Rectal smooth muscle tissue (tissue), 1 donor: ENCODE measurements around the gene DNER.
"Not testable (repeated sequence)": the region's sequence is repeated elsewhere in the genome, so short reads cannot be mapped to it uniquely, and the experiment has no call there.

Experiments
- H3K27ac ChIP-seq: one replicate; pipeline ENCODE4 v1.7.0; 2013; ENCODE audit warnings: low read depth, low read length, inconsistent platforms
- H3K27me3 ChIP-seq: one replicate; pipeline ENCODE4 v1.7.0; 2013; ENCODE audit warnings: low read length; ENCODE audit not compliant: control insufficient read depth, insufficient read depth
- H3K36me3 ChIP-seq: one replicate; pipeline ENCODE4 v1.7.0; 2013; ENCODE audit warnings: low read length; ENCODE audit not compliant: control insufficient read depth, insufficient read depth
- H3K4me1 ChIP-seq: one replicate; pipeline ENCODE4 v1.7.0; 2013; ENCODE audit warnings: low read length; ENCODE audit not compliant: control insufficient read depth, insufficient read depth
- H3K4me3 ChIP-seq: one replicate; pipeline ENCODE4 v1.7.0; 2013; ENCODE audit warnings: low read length
- H3K9ac ChIP-seq: one replicate; pipeline ENCODE4 v1.7.0; 2013; ENCODE audit warnings: low read length

The DNER gene

DNA sequence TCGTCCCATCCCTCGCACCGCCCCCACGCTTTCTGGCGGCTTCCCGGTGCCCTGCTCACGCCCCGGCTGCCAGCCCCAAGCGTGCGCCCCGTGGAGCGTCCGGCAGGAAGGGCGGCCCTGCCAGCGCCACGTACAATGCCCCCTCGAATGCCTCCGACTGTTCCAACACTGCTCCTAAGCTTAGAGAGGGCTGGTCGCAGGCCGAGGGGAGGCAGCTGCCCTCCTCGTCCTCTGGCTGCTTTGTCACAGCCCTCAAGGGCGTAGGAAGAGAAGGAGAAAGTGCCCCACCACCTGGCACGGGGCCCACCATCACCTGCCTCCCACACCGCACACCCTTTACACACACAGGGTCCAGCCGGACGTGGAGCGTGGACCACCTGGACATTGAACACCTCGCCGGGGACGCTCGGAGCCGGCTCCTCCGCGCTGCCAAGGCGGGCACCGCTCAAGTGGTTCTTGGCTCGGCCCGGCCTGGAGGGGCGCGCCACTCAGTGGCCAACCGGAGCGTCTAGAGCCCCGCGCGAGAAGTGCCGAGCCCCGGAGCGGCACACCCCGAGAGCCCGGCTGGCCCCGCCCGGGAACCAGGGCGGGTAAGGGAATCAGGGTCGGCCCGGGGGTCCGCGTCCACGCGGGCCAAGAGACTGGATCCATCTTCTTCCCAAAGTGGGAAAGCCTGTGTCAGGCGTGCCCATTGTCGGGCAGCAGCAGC, 830 bp downstream of the DNER start:
- Histone ChIP-seq H3K9ac (no peak overlapping the region), H3K27me3 (peaks cover 11% of the 10 kb centered on the region), H3K36me3 (no peaks in the 10 kb centered on the region), H3K27ac (no peak overlapping the region), H3K4me3 (peak overlapping the region; percentile 39), H3K4me1 (no peaks in the 10 kb centered on the region)

DNA sequence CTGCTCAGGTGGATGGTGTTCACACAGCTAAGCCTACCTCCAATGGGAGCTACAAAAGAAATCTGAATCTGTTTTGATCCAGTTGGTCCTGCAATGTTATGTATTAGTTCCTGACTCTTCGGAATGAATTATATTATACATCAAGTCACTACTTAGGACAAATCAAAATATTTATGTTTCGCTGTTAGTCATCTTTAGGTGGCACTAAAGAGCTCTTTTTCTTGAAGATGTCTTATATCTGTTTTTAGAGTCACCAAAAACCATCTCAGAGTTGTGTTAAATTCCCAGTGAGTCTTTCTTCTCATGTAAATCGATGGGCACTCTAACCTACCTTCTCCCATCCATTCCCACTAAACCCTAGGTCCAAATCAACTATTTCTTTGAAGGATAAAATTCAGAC, 2.2 kb downstream of the DNER start:
- no peak overlapping the region for H3K9ac ChIP-seq
- no peak overlapping the region for H3K4me3 ChIP-seq
- H3K36me3 ChIP-seq = no peaks in the 10 kb centered on the region
- no peak overlapping the region for H3K27ac ChIP-seq
- H3K27me3 ChIP-seq = peaks cover 11% of the 10 kb centered on the region
- no peaks in the 10 kb centered on the region for H3K4me1 ChIP-seq

DNA sequence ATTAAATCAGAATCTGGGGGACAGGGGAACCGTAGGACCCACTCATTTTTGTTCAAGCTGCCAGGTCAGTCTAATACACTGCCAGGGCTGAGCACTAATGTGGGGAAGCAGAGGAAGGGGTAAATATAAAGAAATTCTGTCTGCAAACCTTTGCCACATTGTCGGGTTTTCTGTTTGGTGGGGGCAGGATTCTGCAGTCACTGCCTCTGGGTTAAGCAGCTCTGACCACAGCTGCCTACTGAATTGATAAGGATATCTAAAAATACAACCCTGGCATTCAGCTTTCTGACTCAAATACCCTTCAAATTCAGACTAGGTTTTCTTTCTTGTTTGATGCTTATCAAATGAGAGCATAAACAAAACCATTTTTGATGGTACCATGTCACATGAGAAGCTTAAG, 6.0 kb downstream of the DNER start:
- Histone ChIP-seq H3K4me3 (no peak overlapping the region), H3K9ac (no peak overlapping the region), H3K36me3 (no peaks in the 10 kb centered on the region), H3K27ac (no peak overlapping the region), H3K4me1 (no peaks in the 10 kb centered on the region), H3K27me3 (peaks cover 4% of the 10 kb centered on the region)

DNA sequence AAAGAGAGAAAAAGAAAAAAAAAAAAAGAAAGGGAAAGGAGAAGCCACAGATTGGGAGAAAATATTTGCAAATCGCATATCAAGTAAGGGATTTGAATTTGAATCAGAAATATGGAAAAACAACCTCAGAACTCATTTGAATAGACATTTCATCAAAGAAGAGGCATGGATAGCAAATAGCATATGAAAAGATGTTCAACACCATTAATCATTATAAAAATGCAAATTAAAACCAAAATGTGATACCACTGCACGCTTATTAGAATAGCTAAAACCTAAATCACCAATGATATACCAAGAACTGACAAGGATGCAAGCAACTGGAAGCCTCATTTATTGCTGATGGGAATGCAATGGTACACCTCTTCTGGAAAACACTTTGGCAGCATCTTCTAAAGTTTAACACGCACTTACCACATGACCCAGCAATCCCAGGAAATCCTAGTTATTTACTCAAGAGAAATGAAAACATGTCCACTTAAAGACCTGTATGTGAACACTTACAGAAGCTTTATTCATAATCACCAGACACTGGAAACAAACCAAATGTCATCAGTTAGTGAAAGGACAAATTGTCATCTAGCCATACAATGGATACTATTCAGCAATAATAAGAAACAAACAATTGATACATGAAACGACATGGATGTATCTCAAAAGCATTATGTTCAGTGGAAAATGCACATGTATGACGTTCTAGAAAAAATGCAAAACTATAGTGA, 10.3 kb downstream of the DNER start:
- no peak overlapping the region for H3K4me3 ChIP-seq
- H3K9ac ChIP-seq = no peak overlapping the region
- H3K36me3 ChIP-seq = no peaks in the 10 kb centered on the region
- no peak overlapping the region for H3K27ac ChIP-seq
- no peaks in the 10 kb centered on the region for H3K4me1 ChIP-seq
- no peaks in the 10 kb centered on the region for H3K27me3 ChIP-seq

DNA sequence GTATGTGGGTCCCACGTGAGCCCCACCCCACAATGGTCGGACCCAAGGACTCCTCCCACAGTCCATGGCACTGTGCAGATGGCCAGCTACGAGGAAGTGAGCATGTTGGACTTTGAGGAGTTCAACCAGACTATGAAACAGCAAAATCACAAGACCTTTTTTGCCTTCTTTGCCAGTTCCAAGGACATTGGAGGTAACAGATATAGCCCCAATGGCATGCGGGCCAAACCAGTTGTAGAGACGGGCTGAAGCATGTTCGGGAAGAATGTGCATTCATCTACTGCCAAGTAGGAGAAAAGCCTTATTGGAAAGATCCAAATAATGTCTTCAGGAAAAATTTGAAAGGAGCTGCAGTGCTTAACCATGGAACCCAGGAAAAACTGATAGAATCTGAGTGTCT, 12.6 kb downstream of the DNER start:
- Histone ChIP-seq H3K27ac (no peak overlapping the region), H3K27me3 (no peaks in the 10 kb centered on the region), H3K9ac (no peak overlapping the region), H3K4me3 (no peak overlapping the region), H3K36me3 (no peaks in the 10 kb centered on the region), H3K4me1 (no peaks in the 10 kb centered on the region)

DNA sequence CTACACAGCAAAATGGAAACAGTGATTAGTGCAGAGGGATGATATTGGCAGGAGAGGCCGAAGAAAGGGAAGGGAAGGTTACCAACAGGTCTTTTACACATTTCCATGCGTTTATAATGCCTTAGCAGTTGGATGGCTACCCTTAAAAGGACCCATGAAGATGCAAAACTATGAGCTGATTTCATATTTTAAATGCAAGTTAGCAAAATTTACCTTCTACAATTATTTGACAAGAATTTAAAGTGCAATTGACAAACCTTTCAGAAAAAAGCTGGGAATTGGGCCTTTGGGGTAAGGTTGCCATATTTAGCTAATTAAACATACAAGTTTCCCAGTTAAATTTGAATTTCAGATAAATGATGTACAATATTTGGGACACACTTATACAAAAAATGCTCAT, 13.3 kb downstream of the DNER start:
- no peaks in the 10 kb centered on the region for H3K36me3 ChIP-seq
- no peak overlapping the region for H3K9ac ChIP-seq
- H3K4me3 ChIP-seq = no peak overlapping the region
- no peaks in the 10 kb centered on the region for H3K27me3 ChIP-seq
- no peak overlapping the region for H3K27ac ChIP-seq
- H3K4me1 ChIP-seq = no peaks in the 10 kb centered on the region

DNA sequence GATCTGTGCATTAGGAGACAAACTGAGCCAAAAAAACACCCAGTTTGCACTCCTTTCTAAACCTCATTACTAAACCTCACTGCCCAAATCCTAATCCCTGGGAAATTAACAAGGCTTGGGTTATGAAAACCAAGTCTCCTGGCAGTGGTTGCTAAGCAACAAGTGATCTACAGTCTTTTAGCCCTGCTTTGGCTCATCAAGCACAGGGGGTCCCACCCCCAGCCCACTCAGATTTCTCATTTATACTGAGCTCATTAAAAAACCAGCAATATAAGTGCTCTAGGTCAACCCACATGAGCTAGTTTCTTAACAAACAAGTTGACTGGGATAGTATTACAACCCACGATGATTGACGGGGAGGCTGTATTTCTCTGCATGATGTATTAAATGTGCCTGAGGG, 18.4 kb downstream of the DNER start:
- no peaks in the 10 kb centered on the region for H3K4me1 ChIP-seq
- H3K36me3 ChIP-seq = no peaks in the 10 kb centered on the region
- no peaks in the 10 kb centered on the region for H3K27me3 ChIP-seq
- H3K9ac ChIP-seq = no peak overlapping the region
- H3K4me3 ChIP-seq = no peak overlapping the region
- H3K27ac ChIP-seq = no peak overlapping the region

DNA sequence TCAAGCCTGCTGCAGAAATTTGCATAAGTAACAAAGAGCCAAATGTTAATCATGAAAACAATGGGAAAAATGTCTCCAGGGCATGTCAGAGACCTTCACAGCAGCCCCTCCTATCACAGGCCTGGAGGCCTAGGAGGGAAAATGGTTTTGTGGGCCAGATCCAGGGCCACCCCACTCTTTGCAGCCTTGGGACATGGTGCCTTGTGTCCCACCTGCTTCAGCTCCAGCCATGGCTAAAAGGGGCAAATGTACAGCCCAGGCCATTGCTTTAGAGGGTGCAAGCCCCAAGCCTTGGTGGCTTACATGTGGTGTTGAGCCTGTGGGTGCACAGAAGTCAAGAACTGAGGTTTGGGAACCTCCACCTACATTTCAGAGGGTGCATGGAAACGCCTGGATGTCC, 20.5 kb downstream of the DNER start:
- not testable (repeated sequence) for H3K4me1 ChIP-seq, H3K9ac ChIP-seq, H3K27me3 ChIP-seq, H3K36me3 ChIP-seq, H3K27ac ChIP-seq, H3K4me3 ChIP-seq

DNA sequence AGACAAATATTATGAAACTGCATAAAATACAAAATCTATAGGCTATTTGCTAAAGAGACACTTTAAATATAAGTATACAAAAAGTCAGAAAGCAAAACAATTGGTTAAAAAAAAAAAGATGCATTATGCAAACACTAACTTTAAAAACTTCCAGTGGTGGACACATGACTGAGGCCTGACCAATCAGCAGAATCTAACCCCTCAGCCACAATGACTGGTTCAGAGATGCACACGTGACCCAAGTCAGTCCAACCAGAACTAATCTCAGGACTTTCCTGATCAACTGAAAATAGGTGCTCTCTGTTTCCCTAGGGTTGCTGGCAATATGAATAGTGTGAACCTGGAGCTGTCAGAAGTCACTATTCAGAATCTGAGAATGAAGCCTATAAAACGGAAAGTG, 22.7 kb downstream of the DNER start:
- no peak overlapping the region for H3K9ac ChIP-seq
- no peaks in the 10 kb centered on the region for H3K4me1 ChIP-seq
- H3K4me3 ChIP-seq = no peak overlapping the region
- no peaks in the 10 kb centered on the region for H3K27me3 ChIP-seq
- no peaks in the 10 kb centered on the region for H3K36me3 ChIP-seq
- H3K27ac ChIP-seq = no peak overlapping the region

DNA sequence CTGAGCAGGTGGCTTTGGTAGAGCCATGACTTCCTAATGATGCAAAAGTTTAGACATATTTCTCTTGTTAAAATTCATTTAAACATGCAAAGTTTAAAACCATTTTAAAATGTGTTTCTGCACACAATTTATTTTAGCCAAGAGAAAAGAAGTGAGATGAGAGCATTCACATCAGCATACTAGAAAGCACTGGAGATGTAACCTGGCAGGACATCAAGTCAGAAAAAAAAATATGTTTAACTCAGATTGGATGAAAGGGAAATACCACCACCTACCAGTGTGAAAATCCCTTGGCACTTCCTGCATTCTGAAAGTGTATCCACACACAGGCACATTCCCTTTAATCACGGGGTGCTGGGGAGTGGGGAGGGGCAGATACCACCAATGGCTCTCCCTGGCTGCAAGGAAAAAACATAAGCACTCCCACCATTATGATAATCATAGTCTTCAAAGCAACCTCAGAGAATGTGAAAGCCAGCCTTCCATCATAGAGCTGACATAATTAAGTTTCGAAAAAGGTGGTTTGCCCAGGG, 25.0 kb downstream of the DNER start:
- Histone ChIP-seq H3K27me3 (no peaks in the 10 kb centered on the region), H3K4me1 (no peaks in the 10 kb centered on the region), H3K27ac (no peak overlapping the region), H3K4me3 (no peak overlapping the region), H3K36me3 (no peaks in the 10 kb centered on the region), H3K9ac (no peak overlapping the region)

DNA sequence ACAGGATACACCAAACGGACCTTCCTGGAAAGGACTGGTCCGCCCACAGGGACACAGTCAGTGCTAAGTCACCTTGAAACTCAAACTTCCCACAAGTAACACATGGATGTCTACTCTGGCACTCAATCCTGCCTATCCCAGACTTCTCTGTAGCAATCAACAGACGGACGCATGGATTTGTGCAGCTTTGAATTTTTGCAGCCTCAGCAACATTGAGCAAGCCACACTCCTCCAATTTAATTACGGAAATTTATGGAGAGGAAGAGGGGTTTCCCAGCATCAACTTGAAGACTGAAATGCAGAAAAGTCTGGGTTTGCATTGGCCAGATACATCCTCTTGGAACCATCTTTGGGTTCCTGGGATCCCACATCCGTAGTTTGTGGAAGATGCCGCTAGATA, 26.2 kb downstream of the DNER start:
- H3K27me3 ChIP-seq = no peaks in the 10 kb centered on the region
- no peak overlapping the region for H3K9ac ChIP-seq
- H3K4me1 ChIP-seq = no peaks in the 10 kb centered on the region
- H3K4me3 ChIP-seq = no peak overlapping the region
- no peak overlapping the region for H3K27ac ChIP-seq
- H3K36me3 ChIP-seq = no peaks in the 10 kb centered on the region

DNA sequence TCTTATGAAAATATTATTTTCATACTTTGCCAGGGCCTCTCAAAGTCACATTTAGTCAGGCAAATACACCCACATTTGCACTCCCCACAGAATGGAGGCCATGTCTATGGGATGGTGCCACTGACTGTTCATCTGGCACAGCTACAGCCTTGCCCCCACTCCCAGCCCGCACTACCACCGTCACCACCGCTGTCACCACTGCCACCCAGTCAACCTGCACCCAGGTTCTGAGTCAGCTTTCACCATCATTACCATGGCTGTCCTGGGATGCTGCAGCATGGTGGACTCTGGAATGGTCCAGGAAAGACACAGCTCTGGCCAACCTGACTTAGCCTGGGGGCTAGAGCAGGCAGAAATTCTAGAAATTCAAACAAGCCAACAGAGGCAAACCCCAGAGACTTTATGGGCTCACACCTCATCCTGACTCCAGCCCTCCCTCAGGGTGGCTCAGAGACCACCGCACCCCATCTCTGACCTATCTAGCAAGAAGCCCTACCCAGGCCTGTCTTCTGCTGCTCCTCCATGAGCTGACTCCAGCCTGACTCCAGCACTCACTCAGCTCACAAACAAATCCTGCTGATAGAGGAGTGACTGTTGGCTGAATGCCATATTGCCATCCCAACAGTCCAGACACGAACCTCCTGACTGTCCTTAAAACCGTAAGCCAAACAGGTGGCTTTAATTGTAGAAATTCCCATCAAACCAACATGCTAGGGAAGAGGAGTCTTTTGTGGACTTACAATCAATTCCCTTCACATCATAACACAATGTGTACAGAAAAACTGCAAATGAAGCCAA, 28.0 kb downstream of the DNER start:
- Histone ChIP-seq H3K27me3 (no peaks in the 10 kb centered on the region), H3K4me1 (no peaks in the 10 kb centered on the region), H3K4me3 (no peak overlapping the region), H3K36me3 (no peaks in the 10 kb centered on the region), H3K27ac (no peak overlapping the region), H3K9ac (no peak overlapping the region)
